ENCODE data around the gene TESMIN. TPM values are rescaled to one million over a fixed set of nuclear protein-coding genes. Genes with fewer than 3 reads are reported as not detected.

Gene TESMIN
- total RNA-seq, 1 experiment from 2014 or later: 8.9 TPM

DNA sequence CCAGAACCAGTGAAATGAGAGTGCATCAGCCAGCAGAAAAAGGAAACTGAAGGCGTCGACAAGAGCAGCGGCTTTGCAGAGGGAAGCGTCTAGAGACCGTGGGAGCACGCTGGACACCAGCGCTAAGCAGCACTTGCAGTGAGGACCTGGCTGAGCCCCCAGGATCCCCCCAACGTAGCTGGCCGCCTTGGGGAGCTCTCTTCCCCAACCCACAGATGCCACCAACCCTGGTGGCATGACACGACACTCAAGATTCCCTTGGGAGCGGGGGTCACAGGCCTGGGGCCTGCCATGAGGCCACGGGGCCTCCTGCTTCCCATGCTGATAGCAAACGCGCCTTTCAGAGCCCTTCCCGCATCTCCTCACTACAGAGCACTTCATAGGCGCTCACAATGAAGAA lies 13.4 kb upstream of the TESMIN start:
- in situ Hi-C loops (cut with HindIII; ENCODE audit: low pct_unique_long_range_greater_than_20kb, low sequenced_read_pairs): no loop called here
- DNase-seq (ENCODE audit: low read depth): no peak

DNA sequence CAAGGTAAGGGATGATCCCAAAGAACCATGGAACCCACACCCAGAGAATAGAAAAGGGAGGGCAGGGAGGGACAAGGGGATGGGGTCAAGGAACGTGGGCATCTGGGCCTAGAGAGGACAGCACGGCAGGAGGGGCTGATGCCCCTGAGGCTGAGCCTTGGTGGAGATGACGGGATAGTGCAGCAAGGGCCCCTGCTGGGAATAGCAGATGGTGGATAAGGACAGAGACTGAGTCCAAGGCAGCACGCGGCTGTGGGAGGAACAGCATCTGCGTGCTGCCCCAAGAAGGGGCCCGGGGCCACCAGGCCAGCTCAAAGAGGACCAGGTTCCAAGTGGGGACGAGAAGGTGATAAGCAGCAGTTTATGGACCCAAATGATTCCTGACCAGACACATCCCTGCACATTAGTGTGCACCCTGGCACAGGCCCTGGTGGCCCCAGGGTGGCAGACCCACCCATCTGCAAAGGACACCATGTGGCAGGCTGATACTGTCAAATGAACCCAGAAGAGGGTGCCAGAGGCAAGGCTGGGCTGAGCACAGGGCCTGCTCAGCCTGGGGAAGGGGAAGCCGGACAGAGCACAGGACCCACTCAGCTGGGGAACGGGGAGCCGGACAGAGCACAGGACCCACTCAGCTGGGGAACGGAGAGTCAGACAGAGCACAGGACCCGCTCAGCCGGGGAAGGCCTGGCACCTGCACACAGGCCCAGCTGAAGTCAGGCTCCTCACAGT lies 12.8 kb upstream of the TESMIN start:
- in situ Hi-C loops (cut with HindIII; ENCODE audit: low pct_unique_long_range_greater_than_20kb, low sequenced_read_pairs): no loop called here
- DNase-seq (ENCODE audit: low read depth): no peak

DNA sequence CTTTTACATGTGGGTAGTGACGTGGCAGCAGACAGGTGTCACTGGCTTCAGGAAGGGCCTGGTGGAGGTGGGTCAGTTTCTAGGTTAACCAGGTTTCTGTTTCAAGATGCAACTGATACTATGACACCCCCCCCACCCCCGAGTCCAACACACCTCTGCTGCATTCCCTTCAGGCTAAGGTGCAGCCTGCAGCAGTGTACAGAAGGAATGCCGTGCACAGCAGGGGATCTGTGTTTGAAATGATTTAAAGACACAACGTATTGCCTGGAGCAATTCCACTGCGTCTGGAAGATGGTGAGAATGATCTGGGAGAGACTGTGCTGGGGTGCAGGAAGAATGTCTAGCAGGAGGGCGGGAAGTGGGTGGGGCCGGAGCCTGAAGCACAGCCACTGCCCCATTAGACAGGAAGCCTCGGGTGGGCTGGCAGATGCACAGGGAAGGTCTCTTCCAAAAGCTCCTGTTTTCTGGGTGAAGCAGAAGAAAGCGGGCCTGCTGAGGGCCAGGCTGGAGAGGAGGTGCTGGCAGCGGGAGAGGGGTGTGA lies 11.9 kb upstream of the TESMIN start:
- in situ Hi-C loops (cut with HindIII; ENCODE audit: low pct_unique_long_range_greater_than_20kb, low sequenced_read_pairs): no loop called here
- DNase-seq (ENCODE audit: low read depth): no peak

DNA sequence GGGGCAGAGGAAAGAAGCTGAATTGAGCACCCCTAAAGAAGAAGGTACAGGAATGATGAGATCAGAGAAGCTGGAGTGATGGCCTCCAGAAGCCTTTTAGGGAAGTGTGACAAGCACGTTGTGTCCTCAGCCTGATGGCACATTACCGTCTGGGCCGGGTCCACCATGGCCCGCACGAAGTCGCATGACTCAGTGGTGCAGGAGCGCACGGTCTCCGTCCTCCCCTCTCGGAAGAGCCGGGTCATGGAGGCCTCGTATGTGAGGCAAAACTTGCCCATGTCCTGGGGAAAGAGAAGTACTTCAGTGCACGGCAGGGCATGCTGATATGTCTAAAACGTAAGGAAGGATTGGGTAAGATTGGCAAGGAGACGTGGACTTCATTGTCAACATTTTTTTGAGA lies 11.2 kb upstream of the TESMIN start:
- DNase-seq (ENCODE audit: low read depth): no peak
- in situ Hi-C loops (cut with HindIII; ENCODE audit: low pct_unique_long_range_greater_than_20kb, low sequenced_read_pairs): no loop called here

DNA sequence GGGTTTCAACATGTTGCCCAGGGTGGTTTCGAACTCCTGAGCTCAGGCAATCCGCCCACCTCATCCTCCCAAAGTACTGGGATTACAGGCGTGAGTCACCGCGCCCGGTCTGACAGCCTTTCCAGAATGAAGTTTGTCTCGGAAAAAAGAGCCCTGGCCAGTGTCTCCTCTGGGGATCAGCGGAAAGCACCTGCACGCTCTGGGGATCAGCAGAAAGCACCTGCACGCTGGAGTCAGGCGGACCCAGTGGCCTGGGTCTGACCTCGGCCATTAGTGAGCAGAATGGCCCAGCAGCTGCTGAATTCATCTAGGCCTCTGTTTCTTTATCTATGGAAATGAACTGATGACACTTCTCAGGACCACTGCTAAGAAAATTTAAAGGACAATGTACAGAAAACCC lies 10.5 kb upstream of the TESMIN start:
- DNase-seq (ENCODE audit: low read depth): no peak
- in situ Hi-C loops (cut with HindIII; ENCODE audit: low pct_unique_long_range_greater_than_20kb, low sequenced_read_pairs): no loop called here

DNA sequence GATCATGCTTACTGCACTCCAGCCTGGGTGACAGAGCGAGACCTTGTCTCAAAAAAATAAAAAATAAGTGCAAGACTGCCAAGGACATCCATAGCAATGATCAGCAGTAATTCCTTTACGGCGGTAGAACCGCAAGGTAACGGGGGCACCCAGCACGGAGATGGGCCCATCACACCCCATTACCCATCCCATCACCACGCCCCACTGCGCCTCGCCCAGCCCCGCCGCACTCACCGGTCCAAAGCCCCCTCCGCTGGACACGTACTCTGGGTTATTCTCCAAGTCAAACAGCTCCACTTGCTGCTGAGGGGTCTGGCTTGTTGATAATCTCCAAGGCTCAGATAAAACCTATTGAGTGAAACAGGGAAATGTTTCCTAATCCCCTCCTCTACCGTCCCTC lies 8.7 kb upstream of the TESMIN start:
- no peak for DNase-seq (ENCODE audit: low read depth)
- in situ Hi-C loops (cut with HindIII; ENCODE audit: low pct_unique_long_range_greater_than_20kb, low sequenced_read_pairs): no loop called here

DNA sequence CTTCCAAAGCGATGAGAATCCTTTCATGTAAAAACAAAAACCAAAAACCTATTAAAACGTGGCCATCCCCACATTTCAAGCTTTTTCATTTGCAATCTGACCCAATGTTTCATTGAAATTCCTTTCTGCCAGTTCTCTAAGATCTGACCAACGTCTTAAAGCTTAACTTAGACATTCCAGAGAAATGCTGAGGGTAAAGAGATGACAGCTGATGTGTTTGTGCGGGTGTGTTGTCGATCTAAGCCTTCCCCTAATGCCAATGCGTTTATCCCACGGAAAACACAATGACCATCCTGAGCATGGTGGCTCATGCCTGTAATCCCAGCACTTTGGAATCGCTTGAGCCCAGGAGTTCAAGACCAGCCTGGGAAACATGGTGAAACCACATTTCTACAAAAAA lies 6.4 kb upstream of the TESMIN start:
- in situ Hi-C loops (cut with HindIII; ENCODE audit: low pct_unique_long_range_greater_than_20kb, low sequenced_read_pairs): no loop called here
- no peak for DNase-seq (ENCODE audit: low read depth)

DNA sequence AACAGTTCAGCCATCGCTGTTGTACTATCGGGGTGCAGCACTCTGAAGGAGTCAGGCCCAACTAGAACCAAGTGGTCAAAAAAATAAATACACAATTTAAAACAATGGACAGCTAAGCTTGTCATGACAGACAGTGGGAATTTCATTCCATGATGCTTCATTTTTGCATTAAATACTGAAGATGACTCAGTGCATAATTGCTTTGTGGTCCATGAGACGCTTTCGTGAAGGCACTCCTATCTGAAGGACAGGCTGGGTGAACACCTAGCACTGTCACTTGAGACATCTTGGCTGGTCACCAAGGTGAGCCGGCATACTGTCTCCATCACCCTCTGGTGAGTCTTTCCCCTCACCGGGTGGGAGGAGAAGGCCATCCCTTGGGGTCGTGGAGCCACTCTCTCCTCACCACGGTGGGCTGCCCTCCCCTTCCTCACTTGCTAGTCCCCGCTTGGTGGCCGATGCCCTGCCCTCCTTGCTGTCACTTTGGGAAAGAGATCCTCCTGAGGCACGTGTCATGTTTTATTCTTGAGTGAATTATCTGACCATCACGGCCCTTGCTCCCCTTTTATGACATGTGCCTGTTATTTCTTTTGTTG lies 4.9 kb upstream of the TESMIN start:
- DNase-seq (ENCODE audit: low read depth): no peak
- in situ Hi-C loops (cut with HindIII; ENCODE audit: low pct_unique_long_range_greater_than_20kb, low sequenced_read_pairs): no loop called here

DNA sequence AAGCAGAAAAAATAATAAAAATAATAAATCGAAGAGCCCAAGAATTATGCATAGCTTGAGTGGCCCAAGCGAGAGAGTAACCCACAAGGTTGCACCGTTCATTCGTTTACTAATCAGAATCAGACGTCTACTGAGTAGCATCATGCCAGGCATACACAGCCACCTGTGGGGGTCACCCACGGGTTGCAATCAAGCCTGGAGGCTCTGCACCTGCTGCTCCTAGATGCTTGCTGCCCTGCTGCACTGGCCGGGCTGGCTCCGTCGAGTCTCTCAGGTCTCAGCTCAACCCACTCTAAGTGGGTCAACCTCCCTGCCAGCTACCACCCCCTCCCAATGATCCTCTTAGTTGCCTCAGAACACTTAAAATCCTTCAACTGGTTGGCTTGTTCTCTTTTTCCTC lies 2.0 kb upstream of the TESMIN start:
- in situ Hi-C loops (cut with HindIII; ENCODE audit: low pct_unique_long_range_greater_than_20kb, low sequenced_read_pairs): no loop called here
- DNase-seq (ENCODE audit: low read depth): no peak

DNA sequence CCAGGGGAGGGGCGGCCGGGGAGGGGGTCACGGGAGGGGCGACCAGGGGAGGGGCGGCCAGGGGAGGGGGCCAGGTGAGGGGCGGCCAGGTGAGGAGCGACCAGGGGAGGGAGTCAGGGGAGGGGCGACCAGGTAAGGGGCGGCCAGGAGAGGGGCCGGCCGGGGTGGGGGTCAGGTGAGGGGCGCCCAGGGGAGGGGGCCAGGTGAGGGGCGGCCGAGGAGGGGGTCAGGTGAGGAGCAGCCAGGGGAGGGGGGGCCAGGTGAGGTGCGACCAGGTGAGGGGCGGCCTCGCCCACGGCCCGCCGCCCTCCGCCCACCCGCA lies 355 bp downstream of the TESMIN start:
- DNase-seq (ENCODE audit: low read depth): no peak
- in situ Hi-C loops (cut with HindIII; ENCODE audit: low pct_unique_long_range_greater_than_20kb, low sequenced_read_pairs): no loop called here

DNA sequence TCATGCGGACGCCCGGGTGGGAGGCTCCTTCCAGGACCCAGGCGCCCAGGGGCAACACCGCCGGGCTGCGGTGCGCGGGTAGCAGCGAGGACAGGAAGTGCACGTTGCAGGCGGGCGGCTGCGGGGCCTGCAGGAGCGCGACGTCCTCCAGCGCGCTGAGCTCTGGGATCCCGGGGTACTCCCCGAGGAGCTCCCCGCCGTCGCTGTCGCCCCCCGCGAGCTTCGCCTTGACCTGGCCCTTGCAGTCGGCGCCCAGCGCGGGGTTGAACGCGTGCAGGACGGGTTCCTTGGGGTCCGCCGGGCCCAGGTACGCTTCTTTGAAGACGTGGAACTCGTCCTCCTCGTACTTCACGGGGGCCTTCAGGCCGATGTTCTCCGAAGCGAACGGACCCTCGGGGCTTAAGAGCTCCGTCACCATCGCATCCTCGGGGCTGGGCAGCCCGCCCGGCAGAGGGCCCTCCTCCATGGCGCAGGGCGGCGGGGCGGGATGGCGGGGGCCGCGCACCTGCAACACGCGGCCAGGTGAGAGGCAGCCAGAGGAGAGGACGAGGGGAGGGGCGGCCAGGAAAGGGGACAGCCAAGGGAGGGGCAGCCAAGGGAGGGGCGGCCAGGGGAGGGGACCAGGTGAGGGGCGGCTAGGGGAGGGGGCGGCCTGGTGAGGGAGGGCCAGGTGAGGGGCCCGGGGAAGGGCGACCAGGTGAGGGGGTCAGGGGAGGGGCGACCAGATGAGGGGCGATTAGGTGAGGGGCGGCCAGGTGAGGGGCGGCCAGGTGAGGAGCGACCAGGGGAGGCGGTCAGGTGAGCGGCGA lies 921 bp downstream of the TESMIN start:
- no peak for DNase-seq (ENCODE audit: low read depth)
- in situ Hi-C loops (cut with HindIII; ENCODE audit: low pct_unique_long_range_greater_than_20kb, low sequenced_read_pairs): no loop called here

DNA sequence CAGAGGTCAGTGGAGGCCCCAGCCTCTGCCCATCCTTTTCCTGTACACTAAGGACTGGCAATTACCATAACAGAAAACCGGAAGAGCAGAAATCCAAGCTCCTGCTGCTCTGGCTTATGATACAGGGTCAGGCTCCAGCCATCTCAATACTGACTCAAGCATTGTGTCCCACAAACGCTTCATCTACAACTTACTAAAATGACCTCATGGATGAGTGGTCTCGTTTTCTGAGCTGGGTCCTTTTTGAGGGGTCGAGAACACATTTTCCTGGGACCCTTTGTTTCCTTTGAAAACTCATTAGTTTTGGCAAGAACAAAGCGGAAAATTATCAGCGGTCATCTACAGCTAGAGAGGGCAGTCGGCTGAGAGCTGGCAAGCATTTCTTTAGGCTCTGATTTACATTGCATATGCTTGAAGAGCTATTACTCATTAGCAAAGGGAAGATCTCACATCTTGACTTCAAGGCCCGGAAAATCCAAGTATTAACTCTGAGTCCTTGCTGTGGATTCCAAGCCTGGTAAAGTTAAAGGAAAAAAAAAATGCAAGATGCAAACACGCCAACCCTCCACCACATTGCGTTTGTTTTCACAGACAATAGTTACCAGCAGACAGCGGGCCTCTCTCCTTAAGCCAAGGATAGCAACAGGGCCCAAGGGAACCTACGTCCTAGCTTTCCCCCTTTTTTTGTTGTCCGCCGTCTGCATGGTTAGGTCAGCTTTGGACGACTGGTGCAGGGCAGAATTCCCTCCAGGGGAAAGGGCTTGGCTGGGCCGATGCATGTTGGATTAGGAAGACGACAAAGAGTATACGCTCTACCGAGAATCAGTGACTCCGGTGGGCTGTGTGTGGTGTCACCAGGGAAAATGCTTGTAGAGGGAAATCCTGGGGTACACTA lies 1.8 kb downstream of the TESMIN start:
- in situ Hi-C loops (cut with HindIII; ENCODE audit: low pct_unique_long_range_greater_than_20kb, low sequenced_read_pairs): no loop called here
- no peak for DNase-seq (ENCODE audit: low read depth)

DNA sequence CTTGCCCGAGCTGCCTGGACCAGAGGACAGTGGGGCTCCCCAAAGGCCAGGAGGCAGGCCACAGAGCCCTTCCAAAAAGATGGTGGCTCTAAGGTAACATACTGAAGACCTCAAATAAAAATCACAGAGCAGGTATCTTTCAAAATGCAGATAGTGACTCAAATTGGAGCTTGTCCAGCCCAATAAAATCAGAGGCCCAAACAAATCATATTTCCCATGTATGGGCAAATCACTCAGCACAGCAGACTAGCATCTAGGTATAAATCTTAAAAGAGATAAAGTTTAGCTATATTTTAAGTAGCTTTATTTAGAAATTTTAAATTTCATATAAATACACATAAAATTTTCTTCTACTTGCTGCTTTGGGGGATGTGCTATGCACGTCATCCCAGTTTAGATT lies 3.3 kb downstream of the TESMIN start:
- in situ Hi-C loops (cut with HindIII; ENCODE audit: low pct_unique_long_range_greater_than_20kb, low sequenced_read_pairs): no loop called here
- no peak for DNase-seq (ENCODE audit: low read depth)

DNA sequence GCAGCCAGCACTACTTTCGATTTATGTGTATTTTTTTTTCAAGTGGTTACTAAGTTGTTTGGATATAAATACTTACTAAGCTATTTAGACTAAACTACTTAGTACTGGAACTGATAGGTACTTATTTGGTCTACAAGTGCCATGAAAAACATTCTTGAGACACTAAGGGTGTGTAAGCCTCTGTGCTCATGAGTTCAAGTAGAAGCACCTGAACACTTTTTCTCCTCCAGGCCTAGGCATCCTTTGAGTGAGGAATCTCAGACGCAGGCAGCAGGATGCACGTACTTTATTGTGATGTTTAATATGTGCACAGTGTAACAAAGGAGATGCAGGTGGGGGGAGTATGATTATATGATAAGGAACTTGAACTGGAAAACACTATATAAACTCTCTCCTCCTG lies 7.8 kb downstream of the TESMIN start:
- in situ Hi-C loops (cut with HindIII; ENCODE audit: low pct_unique_long_range_greater_than_20kb, low sequenced_read_pairs): no loop called here
- DNase-seq (ENCODE audit: low read depth): no peak

DNA sequence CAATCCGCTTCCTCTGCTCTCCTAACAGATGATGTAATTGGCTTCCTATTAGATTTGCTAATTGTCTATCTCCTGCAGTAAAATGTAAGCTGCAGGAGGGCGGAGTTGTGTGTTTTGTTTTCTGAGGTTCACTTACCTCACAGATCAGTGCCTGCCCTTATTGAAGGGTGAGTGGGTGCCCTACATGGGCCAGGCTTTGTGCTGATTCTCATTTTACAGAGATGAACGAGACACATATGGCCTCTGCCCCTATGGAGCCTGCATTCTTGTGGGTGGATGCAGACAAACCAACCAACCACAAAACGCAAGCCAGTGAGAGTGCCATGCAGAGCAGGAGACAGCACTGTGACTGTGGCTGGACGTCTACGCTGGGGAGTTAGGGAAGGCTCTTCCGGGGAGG lies 9.9 kb downstream of the TESMIN start:
- no peak for DNase-seq (ENCODE audit: low read depth)
- in situ Hi-C loops (cut with HindIII; ENCODE audit: low pct_unique_long_range_greater_than_20kb, low sequenced_read_pairs): no loop called here

DNA sequence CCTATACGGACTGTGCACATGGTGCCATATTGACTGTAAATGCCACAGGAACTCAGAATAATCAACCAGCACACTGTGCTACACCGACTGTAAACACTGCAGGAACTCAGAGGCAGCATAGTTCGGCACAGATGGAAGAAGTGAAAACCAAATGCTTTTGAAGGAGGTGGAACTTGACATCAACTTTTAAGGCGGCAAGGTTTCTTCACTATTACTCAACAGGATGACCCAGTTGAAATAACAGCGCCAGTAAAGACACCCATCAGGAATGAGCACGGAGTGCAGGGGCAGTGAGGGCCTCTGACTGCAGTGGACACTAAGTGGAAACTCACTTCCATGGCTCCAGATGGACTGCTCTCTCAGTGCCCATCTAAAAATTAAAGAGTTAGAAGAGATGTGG lies 15.7 kb downstream of the TESMIN start:
- DNase-seq (ENCODE audit: low read depth): no peak
- in situ Hi-C loops (cut with HindIII; ENCODE audit: low pct_unique_long_range_greater_than_20kb, low sequenced_read_pairs): no loop called here

DNA sequence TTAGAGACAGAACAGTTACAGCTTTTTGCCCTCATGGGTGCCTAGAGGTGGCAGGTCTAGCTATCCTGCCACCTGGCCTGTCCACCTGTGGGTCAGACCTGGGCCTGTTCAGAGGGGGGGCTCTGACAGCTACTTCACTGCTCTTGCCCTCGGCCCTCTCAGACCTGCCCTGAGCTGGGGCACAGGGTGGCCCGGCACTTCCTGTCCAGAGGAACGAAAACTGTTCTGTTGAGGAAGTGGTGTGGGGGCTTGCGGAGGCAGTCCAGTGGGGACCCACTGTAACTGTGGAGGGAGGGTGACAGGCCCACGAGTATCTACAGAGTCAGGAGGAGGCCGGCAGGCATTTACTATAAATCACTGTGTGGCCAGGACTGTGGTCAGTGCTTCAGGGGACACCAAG lies 16.2 kb downstream of the TESMIN start:
- in situ Hi-C loops (cut with HindIII; ENCODE audit: low pct_unique_long_range_greater_than_20kb, low sequenced_read_pairs): no loop called here
- no peak for DNase-seq (ENCODE audit: low read depth)

DNA sequence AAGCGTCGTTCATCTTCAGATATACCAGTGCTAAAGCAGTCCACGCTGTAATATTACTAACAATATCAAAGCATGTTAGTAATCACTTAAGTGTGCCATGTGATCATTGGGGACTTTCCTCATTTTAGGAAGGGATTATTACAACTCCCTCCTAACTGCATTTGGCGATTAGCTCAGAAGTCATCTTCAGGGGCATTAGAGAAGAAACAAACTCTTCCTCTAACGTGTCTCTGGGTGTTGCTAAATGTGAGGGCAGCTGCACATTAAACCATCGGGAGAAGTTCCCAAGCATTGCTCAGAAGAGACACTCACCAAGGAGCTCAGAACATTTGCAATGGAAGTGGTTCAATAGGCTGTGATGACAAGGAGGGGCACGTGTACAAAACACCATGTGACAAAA lies 17.2 kb downstream of the TESMIN start:
- in situ Hi-C loops (cut with HindIII; ENCODE audit: low pct_unique_long_range_greater_than_20kb, low sequenced_read_pairs): no loop called here
- DNase-seq (ENCODE audit: low read depth): no peak

DNA sequence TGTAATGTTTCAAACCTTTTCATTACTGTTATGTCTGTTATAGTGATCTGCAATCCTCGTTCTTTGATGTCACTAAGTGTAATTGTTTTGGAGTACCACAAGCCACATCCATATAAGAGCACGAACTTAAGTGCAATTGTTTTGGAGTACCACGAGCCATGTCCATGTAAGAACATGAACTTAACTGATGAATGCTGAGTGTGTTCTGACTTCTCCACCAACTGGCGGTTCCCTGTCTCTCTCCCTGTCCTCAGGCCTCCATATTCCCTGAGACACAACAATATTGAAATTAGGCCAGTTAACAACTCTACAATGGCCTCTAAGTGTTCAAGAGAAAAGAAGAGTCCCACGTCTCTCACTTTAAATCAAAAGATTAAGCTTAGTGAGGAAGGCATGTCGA lies 23.5 kb downstream of the TESMIN start:
- in situ Hi-C loops (cut with HindIII; ENCODE audit: low pct_unique_long_range_greater_than_20kb, low sequenced_read_pairs): no loop called here
- no peak for DNase-seq (ENCODE audit: low read depth)

All from Caki2 (cell line).